Stomach (tissue), 4 donors: ENCODE results near the gene UTP4.

Source experiments
- CTCF ChIP-seq, 7 experiments: fragments of 450-650 bp in 4 of 7; fragments of 200-600 bp in 3 of 7; sonication (generic) in 3 of 7; IDR thresholded peaks; one replicate each; pipeline ENCODE4 v1.5.1; 2016 to 2019; ENCODE audit warnings: antibody characterized with exemption in 7 of 7, control low read depth in 2 of 7, mild to moderate bottlenecking in 1 of 7
- POLR2A ChIP-seq, 4 donors: fragments of 450-650 bp; IDR thresholded peaks; one replicate each; pipeline ENCODE4 v1.6.1; 2016; ENCODE audit warnings: antibody characterized with exemption in 4 of 4, control low read depth in 2 of 4, mild to moderate bottlenecking in 1 of 4, moderate library complexity in 1 of 4

- TF ChIP-seq CTCF (IDR thresholded peaks at IDR 0.05) (no peak), POLR2A (IDR thresholded peaks at IDR 0.05) (no peak)
These were observed 21.1 kb upstream of the UTP4 start for GRCh38 chr16:69111216-69111875.
